ENCODE results near the gene PLEKHG5.

Gene PLEKHG5

GRCh38 chr1:6511056-6511455 lies 19.6 kb upstream of the PLEKHG5 start:
- Histone ChIP-seq H3K9me3 (ENCODE audit: insufficient read depth, low read length) (no peaks in the 10 kb centered on the region), H3K9ac (ENCODE audit: low read length) (no peak overlapping the region), H4K20me1 (ENCODE audit: insufficient read depth, low read length) (no peaks in the 10 kb centered on the region), H3K4me3 (ENCODE audit: low read length) (no peak overlapping the region), H3K27ac (ENCODE audit: low read length) (no peak overlapping the region), H3K27me3 (ENCODE audit: low read depth, low read length) (no peaks in the 10 kb centered on the region), H3K79me2 (ENCODE audit: low read length) (no peaks in the 10 kb centered on the region), H2AFZ (ENCODE audit: low read depth, low read length) (no peak overlapping the region), H3K4me2 (ENCODE audit: low read length) (no peak overlapping the region), H3K4me1 (ENCODE audit: low read length) (peaks cover 7% of the 10 kb centered on the region), H3K36me3 (replicated peaks; ENCODE audit: low read depth, low read length) (no peaks in the 10 kb centered on the region)
- TF ChIP-seq EZH2phosphoT487 (IDR thresholded peaks at IDR 0.05; ENCODE audit: low read depth) (no peak), CTCF (IDR thresholded peaks at IDR 0.05; ENCODE audit: low read depth, low read length) (no peak)

GRCh38 chr1:6510493-6510892 lies 19.0 kb upstream of the PLEKHG5 start:
- TF ChIP-seq CTCF (IDR thresholded peaks at IDR 0.05; ENCODE audit: low read depth, low read length) (no peak), EZH2phosphoT487 (IDR thresholded peaks at IDR 0.05; ENCODE audit: low read depth) (no peak)
- Histone ChIP-seq H3K79me2 (ENCODE audit: low read length) (no peaks in the 10 kb centered on the region), H3K27ac (ENCODE audit: low read length) (no peak overlapping the region), H3K9me3 (ENCODE audit: insufficient read depth, low read length) (no peaks in the 10 kb centered on the region), H4K20me1 (ENCODE audit: insufficient read depth, low read length) (no peaks in the 10 kb centered on the region), H2AFZ (ENCODE audit: low read depth, low read length) (no peak overlapping the region), H3K36me3 (replicated peaks; ENCODE audit: low read depth, low read length) (no peaks in the 10 kb centered on the region), H3K4me3 (ENCODE audit: low read length) (no peak overlapping the region), H3K9ac (ENCODE audit: low read length) (no peak overlapping the region), H3K27me3 (ENCODE audit: low read depth, low read length) (no peaks in the 10 kb centered on the region), H3K4me2 (ENCODE audit: low read length) (no peak overlapping the region), H3K4me1 (ENCODE audit: low read length) (peaks cover 7% of the 10 kb centered on the region)

- Histone ChIP-seq H3K4me2 (ENCODE audit: low read length) (no peak overlapping the region), H4K20me1 (ENCODE audit: insufficient read depth, low read length) (no peaks in the 10 kb centered on the region), H3K27me3 (ENCODE audit: low read depth, low read length) (no peaks in the 10 kb centered on the region), H3K4me1 (ENCODE audit: low read length) (peaks cover 7% of the 10 kb centered on the region), H3K27ac (ENCODE audit: low read length) (no peak overlapping the region), H3K9me3 (ENCODE audit: insufficient read depth, low read length) (no peaks in the 10 kb centered on the region), H3K4me3 (ENCODE audit: low read length) (no peak overlapping the region), H3K79me2 (ENCODE audit: low read length) (no peaks in the 10 kb centered on the region), H2AFZ (ENCODE audit: low read depth, low read length) (no peak overlapping the region), H3K9ac (ENCODE audit: low read length) (no peak overlapping the region), H3K36me3 (replicated peaks; ENCODE audit: low read depth, low read length) (no peaks in the 10 kb centered on the region)
- TF ChIP-seq CTCF (IDR thresholded peaks at IDR 0.05; ENCODE audit: low read depth, low read length) = no peak
- no peak for TF ChIP-seq EZH2phosphoT487 (IDR thresholded peaks at IDR 0.05; ENCODE audit: low read depth)
Measured at GRCh38 chr1:6509919-6510291, 18.4 kb upstream of the PLEKHG5 start.

- H3K27ac ChIP-seq (ENCODE audit: low read length) = no peak overlapping the region
- H4K20me1 ChIP-seq (ENCODE audit: insufficient read depth, low read length) = no peaks in the 10 kb centered on the region
- peaks cover 7% of the 10 kb centered on the region for H3K4me1 ChIP-seq (ENCODE audit: low read length)
- H3K9ac ChIP-seq (ENCODE audit: low read length) = no peak overlapping the region
- H2AFZ ChIP-seq (ENCODE audit: low read depth, low read length) = no peak overlapping the region
- no peaks in the 10 kb centered on the region for H3K79me2 ChIP-seq (ENCODE audit: low read length)
- H3K9me3 ChIP-seq (ENCODE audit: insufficient read depth, low read length) = no peaks in the 10 kb centered on the region
- TF ChIP-seq CTCF (IDR thresholded peaks at IDR 0.05; ENCODE audit: low read depth, low read length) (no peak), EZH2phosphoT487 (IDR thresholded peaks at IDR 0.05; ENCODE audit: low read depth) (no peak)
- no peak overlapping the region for H3K4me3 ChIP-seq (ENCODE audit: low read length)
- no peaks in the 10 kb centered on the region for H3K36me3 ChIP-seq (replicated peaks; ENCODE audit: low read depth, low read length)
- H3K27me3 ChIP-seq (ENCODE audit: low read depth, low read length) = no peaks in the 10 kb centered on the region
- H3K4me2 ChIP-seq (ENCODE audit: low read length) = no peak overlapping the region
Measured at GRCh38 chr1:6509220-6509918, 17.9 kb upstream of the PLEKHG5 start.
